Lung microvascular endothelial cell (primary cell): ENCODE measurements around the gene ELL2. TPM values are rescaled to one million over a fixed set of nuclear protein-coding genes. Genes with fewer than 3 reads are reported as not detected.

Experiments used
- DNase-seq, 2 donors: peaks; one replicate each; pipeline versions ENCODE4 v3.0.0 to v3.0.0-alpha.2; 2010; ENCODE audit warnings: low read depth in 2 of 2
- total RNA-seq: library from RNA; depleted of rRNA; stranded (reverse); fragments of >200 nt; gene quantifications from 2 replicates; pipeline ENCODE4 v1.2.1, GENCODE V29; 2014

ELL2 gene
- total RNA-seq, 1 donor from 2014 or later, result 11.7 TPM

DNA sequence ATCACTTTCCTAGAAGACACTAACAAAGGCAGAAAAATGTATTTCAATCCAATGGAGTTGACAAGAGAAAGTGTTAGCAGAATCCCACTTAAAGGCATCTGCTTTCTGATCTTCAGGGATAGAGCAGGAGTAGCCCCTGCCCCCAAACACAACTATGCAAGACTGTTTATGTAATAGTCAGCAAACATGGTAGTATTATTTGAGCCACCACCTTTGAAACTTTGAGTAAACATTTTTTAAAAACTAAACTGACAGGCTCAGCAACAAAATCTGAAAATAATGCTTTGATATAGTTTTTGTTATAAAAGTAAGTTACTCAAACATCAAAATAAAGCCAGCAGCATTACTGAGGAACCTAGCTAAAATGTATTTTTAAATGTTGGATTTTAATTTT lies 4.8 kb downstream of the ELL2 start:
- DNase-seq, result no peak

DNA sequence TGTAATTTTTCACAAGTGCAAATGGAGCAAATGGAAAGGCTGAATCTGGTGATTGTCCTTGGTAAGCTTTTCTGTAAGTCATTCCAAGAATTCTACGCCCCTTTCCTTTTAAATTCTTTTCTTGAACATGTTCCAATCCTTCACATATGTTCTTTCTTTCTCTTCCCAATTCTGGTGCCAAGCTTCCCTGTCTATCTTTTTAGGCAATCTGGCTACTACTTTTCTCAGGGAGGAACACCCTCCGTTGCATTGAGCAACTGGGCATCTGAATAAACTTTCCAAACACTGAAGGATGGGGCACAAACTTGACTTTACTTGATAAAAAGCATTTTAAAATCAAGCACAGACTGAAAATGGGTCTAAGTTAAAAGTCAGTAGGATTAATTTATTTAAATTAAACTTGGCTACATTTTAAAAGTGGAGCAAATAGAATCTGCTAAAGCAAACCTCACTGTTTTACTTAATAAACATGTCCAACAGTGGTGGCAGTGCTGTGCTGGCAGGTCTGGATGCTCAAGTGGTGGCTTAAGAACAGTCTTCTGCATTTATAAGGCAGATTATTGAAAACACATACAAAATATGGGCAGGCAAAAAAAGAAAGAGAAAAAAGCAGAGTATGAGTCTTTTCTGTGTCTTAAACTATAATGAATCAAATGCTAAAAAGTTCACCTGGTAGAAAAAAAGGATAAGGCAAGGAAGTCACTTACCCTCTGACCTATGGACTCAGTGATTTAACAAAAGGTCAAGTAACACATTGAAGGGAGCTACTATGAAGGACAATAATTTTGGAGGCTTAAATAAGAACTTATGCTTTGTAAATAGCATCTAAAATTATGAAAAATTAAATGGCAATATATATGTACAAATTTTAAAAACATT lies 5.4 kb downstream of the ELL2 start:
- peak in 1 of 2 donors; percentile 29 for DNase-seq

DNA sequence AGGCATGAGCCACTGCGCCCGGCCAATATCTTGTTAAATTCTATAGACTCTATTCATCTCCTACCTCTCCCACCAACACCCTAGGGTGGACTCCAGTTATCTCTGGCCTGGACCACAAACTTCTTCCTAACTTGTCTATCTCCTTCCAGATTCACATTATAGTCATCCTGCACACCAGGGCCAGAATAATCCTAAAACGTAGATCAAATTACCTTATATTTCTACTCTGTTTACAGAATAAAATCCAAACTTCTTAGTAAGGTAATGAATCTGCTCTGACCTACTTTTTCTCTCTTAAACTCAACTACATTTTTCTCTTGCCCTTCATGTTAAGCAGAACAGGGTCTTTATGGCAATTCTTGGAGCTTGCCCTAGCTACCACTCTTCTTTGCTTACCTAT lies 6.9 kb downstream of the ELL2 start:
- DNase-seq, result no peak

DNA sequence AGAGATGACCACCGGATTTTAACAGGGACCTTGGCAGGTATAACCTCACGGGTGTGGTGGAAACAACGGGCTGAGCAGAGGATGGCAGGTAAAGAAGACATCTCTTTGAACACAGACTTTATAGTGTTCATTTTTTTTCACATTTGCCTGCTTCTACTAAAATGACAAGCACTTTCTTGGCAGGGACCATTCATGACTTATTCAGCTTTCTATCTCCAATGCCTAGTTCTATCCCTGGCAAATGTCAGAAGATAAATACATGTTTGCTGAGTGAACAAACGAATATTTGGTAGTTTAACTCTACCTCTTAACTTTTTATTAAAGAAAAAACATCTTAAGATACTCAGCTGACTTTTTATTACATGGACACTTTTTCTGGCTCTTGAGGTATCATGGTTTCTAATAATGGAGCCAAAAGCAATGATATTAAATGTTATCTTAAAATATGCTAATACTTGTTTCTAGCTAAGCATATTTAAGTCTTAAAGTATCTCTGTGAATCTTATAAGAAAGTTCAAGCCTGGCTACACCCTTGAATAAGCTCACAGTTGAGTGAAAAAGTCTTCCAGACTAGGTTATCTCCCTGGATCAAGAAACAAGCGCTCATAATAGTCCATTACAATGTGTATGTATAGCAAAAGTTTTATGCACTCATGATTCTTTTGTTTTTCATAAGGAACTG lies 8.5 kb downstream of the ELL2 start:
- DNase-seq, result no peak

DNA sequence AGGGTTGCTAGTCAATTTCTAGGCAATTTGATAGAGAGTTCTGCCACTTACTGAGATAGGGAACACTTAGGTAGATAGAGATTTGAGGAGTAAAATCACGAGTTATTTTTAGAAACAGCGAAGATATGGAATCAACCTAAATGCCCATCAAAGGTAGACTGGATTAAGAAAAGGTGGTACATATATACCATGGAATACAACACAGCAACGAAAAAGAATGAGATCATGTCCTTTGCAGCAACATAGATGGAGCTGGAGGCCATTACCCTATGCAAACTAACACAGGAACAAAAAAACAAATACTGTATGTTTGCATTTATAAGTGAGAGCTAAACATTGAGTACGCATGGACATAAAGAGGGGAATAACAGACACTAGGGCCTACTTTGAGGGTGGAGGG lies 9.7 kb downstream of the ELL2 start:
- DNase-seq, result no peak

DNA sequence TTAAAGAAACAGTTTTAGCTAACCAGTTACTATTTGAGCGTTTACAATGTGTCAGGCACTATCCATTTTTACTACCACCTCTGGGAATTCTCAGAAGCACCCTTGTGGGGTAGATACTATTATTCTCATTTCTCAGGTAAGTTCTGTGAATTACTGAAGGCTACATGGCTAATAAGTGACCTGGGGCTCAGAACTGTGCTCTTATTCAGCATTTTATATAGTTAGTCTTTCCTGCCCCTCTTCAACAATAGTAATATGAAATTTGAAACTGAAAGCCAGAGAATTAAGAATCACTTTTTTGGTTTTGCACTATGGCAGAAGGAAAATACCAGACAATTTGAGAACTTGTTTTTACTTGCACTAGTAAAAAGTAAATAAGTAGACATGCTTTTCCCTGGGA lies 11.8 kb downstream of the ELL2 start:
- no peak for DNase-seq

DNA sequence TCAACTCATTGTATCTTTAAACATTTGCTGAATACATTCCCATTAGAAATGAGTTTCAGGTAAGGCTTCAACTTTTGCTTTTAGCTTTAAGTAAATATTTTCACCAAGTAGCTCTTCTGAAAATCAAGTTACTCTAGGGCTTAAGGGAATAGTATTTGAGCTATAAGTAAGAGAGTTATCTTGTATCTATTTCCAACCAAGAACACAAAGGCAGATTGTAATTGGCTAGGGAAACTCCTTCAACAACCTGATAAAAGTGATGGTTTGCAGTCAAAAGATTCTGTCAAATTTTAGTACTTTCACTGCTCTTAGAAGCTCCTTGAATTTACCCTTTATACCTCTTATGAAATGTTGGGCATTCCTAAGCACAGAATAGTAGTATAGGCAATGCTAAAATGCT lies 13.0 kb downstream of the ELL2 start:
- DNase-seq, result no peak

DNA sequence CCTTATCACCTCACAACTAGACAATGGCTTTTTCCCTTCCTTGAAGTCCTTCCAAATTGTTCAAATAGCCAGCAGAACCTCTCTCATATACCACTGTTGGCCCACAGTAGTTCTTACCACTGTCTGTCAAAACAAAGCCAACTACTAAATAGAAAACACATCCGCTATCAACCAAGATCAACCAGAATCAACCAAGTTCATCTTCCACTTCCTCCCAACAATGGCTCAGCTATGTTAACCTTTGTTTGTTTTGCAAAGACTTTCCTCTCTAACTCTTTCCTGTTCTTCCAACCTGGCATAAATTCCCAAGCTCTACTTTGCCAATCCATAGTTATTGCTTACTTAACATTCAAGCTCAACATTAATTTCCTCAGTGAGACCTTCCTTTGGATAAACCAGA lies 15.2 kb downstream of the ELL2 start:
- DNase-seq, result peak; percentile 44 to 73

DNA sequence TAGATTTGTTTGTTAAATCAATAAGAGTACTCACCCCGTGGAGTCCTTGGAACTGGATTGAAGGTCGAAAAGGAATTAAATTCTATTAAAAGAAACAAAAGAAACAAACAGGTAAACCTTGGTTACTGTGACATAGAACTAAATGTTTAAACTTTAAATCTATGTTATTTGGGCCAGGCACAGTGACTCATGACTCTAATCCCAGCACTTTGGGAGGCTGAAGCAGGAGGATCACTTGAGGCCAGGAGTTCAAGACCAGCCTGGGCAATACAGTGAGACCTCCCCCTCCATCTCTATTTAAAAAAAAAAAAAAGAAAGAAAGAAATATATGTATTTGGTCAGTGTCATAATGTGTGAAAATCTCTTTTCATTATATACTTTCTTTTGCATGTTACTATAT lies 18.7 kb downstream of the ELL2 start:
- DNase-seq, result no peak

DNA sequence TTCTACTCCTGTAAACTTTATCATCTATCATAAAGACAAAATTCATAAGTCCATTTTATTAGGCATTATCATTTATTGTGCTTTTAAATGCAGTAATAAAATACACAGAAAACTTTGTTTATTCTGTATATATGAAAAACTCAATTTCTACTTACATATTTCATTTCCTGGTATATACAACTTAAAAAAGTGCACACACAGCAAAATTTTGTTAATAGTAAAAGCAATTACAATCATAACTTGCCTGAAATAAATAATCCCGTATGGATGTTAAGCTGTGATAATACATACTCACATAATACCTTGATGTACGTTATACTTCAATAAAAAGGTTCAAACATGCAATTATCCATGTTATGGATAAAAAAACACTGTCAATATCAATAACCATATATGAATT lies 19.2 kb downstream of the ELL2 start:
- DNase-seq, result no peak

DNA sequence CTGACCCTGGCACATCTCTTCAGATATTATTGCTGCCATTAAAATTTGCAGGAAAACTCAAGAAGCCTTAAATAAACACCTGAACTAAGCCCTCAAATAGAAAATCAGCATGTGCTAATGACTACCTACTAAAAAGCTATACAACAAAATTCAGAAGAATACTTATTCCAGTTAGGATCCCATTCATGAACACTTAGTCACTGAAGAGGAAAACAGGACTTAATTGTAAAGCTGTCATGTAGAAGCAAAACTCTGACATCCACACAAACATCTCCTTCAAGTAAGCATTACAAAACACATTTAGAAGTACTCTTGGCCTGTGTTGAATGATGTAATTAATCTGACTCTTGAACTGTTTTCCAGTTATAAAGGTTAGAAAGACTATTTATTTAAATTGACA lies 19.9 kb downstream of the ELL2 start:
- DNase-seq, result peak in 1 of 2 donors; percentile 14

DNA sequence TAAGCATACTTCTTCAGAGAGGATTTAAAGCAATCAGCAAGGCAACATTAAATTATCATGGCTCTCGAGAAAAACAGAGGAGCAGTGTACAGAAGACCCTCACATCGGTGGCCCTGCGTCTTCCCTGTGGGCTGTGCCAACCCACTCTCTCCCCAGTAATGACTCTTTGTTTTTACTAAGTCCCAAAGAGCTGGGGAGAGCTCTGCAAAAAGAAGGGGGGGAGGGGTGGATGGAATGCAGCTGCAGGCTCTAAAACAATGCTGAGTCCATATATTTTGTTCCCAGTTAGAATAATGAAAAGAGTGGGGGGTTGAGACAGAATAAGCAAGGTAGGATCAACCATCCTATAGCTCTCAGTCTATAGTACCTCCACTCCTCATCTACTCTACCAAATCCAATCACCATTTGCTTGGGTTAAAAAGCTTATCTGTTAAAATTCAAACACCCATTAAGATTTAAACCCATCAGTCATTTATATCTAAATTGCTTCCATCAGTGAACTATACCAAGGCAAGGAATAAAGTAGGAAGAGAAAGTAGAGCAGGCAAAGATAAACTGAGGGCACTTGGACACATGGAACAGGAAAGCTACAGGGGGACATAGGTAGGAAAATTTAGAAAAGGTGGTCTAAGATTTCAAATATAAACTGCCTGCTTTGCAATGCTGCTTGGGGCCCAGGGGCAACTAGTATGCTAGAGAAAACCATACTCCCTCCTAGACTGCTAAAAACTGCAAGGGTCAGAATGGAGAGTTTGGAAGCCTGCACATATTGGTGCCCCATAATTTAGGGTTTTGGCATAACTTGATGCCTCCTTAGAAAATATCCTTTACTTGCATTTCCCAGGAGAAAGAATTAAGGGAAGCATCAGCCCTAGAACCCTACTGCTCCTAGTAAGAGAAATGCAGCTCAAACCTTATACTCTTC lies 20.6 kb downstream of the ELL2 start:
- no peak for DNase-seq

DNA sequence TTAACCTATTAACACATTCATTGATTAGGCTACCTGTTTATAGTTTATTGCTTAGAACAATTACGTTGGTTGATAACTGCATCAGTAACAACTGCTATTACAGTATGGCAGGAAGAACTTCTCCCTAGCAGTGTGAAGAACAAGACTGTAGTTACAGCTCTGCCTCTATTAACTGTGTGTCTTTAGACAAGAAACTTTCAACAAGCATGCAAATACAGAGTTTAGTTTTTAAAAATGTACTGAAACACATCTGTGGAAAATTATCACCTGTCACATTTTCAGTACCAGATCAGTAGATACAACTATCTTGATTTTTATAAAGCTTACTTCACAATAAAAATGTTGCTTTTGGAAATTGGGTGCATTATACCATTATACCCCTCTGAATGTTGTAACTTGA lies 22.2 kb downstream of the ELL2 start:
- no peak for DNase-seq

DNA sequence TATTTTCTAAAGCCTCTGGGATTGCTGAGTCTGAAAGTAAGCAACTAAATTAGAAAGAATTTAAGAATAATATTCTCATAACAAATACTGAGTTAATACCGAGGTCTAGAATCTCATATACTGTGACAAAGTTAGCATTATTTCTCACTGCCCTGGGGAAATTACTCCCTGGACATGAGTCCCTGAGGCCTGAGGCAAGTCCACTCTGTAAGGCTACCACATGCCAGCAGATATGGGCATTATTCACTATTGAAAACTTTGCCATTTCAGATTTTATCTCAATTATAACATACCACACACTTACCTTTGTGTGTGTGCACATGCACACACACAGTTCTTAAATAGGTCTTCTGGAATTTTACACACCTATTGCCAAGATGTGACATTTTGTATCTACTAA lies 22.9 kb downstream of the ELL2 start:
- no peak for DNase-seq

DNA sequence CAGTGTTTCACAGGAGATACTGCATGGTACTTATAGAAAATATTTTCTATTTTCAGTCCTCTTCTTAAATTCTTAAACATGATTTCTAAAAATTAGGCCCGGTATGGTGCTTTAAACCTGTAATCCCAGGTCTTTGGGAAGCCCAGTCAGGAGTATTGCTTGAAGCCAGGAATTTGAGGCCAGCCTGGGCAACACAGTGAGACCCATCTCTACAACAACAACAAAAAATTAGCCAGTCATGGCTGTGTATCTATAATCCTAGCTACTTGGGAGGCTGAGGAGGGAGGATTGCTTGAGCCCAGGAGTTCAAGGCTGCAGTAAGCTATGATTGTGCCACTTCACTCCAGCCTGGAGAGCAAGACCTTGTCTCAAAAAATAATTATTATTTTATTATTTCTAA lies 23.3 kb downstream of the ELL2 start:
- DNase-seq, result no peak

DNA sequence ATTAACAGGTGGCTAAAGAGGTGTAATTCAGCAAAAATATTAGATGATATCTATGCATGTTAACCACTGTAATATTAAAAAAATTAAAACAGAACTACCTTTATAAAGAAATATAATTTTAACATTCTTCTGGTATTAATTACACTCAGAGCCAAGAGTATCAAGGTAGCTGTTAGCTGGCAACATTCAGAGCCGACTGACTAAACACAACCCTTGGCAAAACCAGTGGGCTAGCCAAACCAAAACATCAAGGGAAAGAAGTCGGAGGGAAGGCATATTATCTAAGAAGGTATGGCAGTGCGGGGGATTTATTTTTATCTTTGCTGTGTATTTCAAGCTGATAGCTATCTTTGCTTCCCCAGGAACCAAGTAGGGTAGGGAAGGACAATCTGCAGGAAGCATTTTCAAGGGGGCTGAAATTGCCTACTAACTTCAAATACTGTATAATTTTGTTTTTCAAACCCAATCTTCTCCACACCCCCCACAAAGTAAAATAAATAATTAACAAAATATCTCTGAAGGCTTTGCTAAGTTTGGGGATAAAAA lies 24.0 kb downstream of the ELL2 start:
- no peak for DNase-seq

DNA sequence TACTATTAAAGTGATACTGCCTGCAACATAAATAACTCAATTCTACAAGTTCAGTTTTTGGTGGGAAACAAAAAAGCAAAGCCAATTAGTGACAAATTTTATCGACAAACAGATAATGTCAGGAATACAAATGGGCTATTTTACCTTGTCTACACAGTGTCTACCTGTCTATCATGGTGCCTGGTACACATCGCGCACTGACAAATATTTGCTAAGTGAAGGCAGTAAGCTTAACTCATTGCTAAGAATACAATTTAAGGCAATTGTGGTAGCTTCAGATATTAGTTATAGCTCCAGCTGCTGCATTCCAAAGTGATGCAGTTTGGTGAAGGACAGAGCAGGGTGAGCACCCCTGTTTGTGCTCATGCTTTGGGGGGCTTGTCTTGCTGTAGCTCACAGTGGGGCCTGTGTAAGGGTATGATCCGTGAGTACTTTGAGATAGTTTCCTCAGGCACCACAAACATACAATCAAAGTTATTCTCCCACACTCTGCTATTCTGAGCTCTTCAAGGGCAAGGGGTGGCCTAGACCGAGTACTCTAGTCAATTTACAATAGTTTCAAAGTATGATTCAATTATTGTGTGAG lies 24.7 kb downstream of the ELL2 start:
- no peak for DNase-seq

DNA sequence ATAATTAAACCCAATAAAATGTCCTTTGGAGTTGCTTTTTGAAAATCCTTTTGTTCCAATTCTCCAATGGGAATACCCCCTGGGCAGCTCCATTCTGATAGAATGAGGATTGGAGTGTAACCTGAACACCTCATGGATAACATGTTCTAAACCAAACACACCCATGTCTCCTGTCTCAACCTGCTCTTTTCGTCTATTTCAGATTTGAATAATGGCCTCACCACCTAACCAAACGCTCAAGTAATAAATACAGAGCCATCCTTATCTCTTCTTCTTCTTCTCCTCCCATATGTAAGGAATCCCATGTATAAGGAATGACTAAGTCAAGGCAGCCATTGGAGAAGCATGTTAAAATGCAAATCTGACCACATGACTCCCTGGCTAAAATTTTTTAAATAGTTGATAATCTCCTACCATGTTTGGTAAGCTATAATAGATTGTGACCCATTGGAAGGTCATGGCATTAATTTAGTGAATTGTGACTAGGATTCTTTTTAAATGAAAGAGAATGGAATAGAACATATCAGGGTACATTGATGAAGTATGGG lies 26.0 kb downstream of the ELL2 start:
- no peak for DNase-seq

DNA sequence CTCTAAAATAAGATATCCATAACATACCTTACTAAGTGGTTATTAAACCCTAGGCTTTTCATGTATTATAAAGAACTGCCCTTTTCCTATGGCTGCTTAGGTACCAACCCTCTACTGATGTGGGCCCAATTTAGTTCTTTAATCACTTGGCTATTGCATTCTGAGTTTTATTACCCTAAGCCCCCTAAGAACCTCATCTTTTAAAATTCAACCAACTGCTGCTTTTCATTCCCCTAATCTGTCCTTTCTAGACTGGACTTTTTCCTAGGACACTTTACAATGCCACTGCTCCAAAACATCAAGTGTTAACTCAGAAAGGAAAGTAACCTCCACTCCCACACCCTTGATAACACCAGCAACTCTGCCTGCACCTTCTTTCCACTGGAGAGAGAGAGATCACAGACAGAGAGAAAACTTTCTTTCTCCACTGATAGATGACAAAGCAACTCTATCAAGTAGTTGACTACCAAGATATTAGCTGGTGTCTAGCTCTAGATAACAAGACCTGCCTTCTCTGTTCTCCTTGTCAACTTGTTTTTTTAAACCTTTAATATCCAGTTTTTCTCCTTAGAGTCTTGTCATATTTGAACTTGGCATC lies 27.3 kb downstream of the ELL2 start:
- no peak for DNase-seq

DNA sequence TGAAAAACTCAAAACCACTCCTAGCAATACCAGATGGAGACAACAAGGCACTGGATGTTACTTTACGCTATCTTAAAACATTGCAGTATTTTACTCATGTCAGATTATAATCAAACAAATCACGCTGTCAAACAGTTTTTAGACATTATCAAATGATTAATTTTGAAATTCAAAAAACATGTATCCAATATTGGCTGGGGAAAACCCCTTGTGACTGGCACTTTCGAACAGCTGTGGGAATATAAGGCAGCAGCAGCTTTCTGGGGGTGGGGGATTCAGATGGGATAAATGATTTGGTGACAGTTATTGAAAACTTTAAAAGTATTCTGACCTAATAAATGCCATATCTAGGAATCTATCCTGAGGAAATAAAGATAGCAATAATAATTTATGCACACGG lies 28.7 kb downstream of the ELL2 start:
- no peak for DNase-seq
